Fibroblast of skin of abdomen (primary cell): Measurements from ENCODE around the gene KCNMB2.
"Not testable (repeated sequence)": the region's sequence is repeated elsewhere in the genome, so short reads cannot be mapped to it uniquely, and the experiment has no call there.

ENCODE experiments used
- DNase-seq: peaks from one replicate; pipeline ENCODE4 v3.0.0-alpha.2; 2013

The KCNMB2 gene

DNA sequence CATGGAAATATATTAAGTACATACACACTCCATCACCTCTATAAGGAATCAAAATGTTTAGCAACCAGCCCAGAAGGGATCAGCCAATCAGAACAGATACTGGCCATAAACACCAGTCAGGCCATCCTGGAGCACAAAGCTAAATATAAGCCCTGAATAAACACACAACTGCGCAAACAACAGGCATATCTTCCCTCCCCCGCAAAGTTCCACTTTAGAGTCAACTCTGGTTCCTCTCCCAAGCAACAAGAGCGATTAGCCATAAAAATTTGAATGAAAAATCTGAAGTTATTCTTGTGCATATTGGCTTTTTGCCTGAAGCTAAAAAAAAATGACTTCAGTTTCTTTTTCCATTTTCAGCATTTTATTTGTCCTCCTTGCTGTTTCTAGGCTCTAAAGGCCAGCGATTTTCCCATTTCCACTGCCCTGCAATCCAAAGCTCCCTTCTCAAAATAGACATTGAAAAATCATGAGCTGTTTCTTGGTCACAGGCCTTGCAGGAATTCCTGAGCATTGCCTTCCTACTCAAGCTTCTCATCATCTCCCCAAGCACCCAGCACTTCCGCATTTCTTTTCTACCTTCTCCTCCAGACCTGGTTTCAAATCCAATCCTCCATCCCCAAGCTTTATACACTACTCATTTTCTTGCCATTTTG, 287.5 kb downstream of the KCNMB2 start:
- DNase-seq: no peak

DNA sequence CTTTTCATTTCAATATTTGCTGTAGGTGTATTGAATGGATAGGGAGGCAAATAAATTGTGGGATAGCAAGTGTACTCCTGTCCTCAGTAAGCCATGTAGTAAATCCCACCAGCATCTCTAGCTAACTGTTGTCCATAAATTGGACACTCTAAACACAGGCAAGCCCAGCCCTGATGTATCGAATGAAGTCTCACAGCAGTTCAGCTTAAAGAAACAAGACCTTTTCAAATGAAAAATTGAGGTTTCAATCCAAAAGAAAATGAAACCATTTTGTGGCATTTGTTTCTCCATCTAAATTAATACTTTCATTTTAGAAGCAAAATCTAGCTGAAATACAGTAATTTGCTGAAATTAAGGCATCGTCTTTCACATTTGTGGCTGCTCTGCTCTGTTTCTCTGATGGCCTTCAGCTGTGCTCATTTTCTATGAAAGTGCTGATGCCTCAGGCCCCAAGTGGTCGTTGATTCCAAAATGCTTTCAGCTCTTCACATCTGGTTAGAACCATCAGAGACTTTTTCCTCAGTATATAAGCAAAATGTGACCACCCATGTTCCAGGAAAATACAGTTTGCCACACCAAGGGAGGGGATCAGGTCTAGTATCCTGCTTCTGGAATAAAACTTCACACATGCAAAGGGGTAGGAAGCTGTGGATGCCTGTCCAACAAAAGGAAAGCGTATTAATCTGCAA, 290.3 kb downstream of the KCNMB2 start:
- DNase-seq: no peak

- DNase-seq: no peak
Observed at GRCh38 chr3:178827285-178827856, 291.1 kb downstream of the KCNMB2 start.

GRCh38 chr3:178833695-178834094, 297.5 kb downstream of the KCNMB2 start:
- DNase-seq: no peak

GRCh38 chr3:178835033-178835432, 298.8 kb downstream of the KCNMB2 start:
- DNase-seq: no peak

DNA sequence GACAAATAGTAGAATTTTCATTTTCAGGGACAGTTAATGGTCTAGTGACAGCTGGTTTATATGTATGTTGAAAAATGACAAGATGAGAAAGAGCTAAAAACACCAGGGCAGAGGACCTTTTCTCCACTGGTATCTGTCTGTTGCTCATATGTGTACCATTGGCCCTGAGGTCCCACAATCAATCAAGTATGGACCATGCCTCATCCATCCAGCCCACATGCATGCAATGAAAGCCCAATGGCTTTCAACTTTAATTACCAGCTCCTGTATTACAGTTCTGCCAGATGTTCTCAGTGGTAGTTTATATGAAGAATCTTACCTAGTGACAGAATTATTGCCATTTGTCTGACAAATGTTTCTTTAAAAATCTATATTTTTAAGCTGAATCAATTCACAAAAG, 301.3 kb downstream of the KCNMB2 start:
- no peak for DNase-seq

- no peak for DNase-seq
Observed at GRCh38 chr3:178840586-178840985, 304.4 kb downstream of the KCNMB2 start.

GRCh38 chr3:178841011-178841410, 304.8 kb downstream of the KCNMB2 start:
- no peak for DNase-seq

DNA sequence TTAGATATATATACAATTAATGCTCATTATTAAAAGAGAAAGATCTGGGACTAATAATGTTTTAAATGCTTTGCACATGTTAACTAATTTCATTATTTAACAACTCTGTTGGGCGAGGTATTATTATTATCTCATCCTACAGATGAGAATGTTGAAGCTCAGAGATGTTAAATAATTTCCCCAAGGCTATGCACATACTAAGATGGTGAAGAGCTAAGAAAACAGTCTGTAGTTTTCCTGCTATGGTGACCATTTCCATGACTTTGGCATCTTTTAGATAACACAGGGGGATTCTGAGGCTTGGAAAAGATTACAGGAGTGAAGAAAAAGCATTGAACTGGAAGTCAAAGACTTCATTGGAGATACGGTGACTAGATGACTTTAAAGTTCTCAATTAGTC, 308.7 kb downstream of the KCNMB2 start:
- no peak for DNase-seq

- peak; percentile 50 for DNase-seq
Observed at GRCh38 chr3:178845420-178846118, 309.3 kb downstream of the KCNMB2 start.

- DNase-seq: peak; percentile 3
Observed at GRCh38 chr3:178847190-178847589, 311.0 kb downstream of the KCNMB2 start.

DNA sequence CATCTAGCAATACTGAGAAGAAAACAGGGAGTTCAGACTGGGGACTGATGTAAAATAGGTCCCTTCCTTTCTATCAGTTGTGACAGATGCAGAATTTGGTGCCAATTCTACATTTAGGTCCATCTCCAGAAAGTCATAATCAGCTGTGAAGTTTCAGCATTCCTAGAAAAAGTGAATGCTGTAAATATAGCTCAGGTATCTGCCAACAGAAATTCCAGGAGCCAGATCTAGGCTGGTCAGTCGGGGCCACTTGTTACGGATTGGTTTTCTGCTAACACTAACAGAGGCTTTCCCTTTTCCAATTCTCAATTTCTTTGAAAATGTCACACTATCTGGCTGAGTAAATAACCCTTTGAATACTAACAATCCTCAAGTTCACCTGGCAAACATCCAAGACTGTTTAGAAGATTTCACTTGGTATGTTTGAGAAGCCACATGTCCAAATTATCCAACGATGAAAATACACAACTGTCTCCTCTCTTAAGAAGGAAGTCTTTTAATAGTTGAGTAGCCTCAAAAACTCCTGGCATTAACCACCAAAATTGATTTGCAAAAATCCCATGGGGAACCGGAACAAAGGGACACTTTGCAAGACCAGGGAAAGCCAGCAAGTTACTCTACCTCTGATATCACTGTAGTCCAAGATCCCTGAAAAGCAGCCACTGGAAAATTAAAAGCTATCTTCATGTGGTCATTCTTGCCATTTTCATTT, 313.1 kb downstream of the KCNMB2 start:
- no peak for DNase-seq

- peak; percentile 7 for DNase-seq
Observed at GRCh38 chr3:178850450-178851190, 314.4 kb downstream of the KCNMB2 start.

DNA sequence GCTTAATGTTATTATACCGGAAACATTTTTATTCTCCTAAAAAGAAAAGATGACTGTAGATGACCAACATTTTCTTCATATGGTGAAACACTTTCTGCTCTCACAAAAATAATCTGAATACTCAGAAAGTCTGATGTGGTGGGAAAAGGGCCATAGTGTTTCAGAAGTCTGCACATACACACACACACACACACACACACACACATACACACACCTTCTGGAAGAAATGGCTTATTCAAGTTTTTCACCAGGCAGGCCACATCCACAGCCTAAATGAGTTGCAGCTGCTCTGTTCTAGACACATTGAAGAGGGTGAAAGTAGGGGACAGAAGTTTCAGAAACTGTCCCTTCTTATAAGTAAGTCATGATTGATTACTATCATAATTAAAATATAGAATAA, 315.3 kb downstream of the KCNMB2 start:
- DNase-seq: no peak

- no peak for DNase-seq
Observed at GRCh38 chr3:178856804-178857203, 320.6 kb downstream of the KCNMB2 start.

DNA sequence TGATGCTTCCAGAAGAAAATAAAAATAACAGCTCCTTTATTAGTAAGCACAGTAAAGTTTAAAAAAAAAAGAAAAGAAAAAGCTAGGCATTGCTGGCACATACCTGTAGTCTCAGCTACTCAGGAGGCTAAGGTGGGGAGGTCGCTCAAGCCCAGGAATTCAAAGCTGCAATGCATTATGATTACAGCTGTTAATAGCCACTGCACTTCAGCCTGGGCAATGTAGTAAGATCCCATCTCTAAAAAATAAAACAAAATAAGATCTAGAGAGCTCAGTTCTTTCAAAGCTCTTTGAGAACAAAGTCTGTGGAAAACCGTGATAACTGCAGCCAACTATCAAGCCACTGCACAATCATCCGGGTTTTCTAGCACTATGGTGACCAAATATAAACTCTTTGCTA, 323.1 kb downstream of the KCNMB2 start:
- no peak for DNase-seq

- not testable (repeated sequence) for DNase-seq
Observed at GRCh38 chr3:178859900-178860436, 323.7 kb downstream of the KCNMB2 start.

- DNase-seq: no peak
Observed at GRCh38 chr3:178868681-178869080, 332.4 kb downstream of the KCNMB2 start.

GRCh38 chr3:178870085-178870484, 333.8 kb downstream of the KCNMB2 start:
- DNase-seq: no peak

DNA sequence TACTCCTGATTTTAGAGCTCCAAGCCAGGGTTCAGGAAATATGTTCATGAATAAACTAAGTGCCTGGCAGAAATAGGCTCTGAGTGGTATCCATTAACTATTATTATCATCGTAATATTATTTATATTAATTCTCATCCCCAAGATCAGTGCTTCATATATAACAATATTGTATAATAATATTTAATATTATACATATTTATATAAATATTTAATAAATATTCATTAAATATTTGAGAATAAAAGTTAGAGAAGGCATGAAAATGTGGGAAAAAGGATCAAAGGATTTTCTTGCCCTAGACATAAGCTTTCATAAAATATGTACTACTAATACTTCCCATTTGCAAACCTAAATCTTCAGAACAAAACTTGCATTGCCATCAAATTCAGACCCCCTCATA, 338.9 kb downstream of the KCNMB2 start:
- no peak for DNase-seq

DNA sequence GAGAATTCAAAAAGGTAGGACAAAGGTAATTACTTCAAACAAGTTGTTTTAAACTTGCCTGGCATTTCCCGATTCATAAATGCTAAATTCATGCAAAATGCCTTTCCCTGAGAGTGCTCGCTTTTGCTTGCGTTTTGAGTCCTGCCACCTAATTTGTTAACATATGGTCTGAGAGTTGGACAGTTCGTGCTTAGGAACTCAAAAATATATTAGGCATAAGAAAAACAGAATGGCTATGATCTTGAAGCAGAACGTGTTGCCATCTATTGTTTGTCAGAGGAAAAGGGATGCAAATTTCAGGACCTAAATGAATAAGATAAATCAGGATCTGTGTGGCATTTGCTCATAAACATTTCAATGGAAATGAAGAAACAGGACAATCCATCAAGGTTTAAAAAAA, 339.6 kb downstream of the KCNMB2 start:
- DNase-seq: no peak

GRCh38 chr3:178880274-178880673, 344.0 kb downstream of the KCNMB2 start:
- DNase-seq: no peak
